Left lung (tissue), 10 donors: Measurements from ENCODE around the gene DEPDC5. TPM values are rescaled to one million over a fixed set of nuclear protein-coding genes. Genes with fewer than 3 reads are reported as not detected.

ENCODE experiments used
- ATAC-seq: fragments of 200-7000 bp; cut with Tn5 transposase; one replicate; pipeline ENCODE4 v1.9.1; 2020; ENCODE audit warnings: moderate library complexity
- DNase-seq, 4 donors: peaks; one replicate each; pipeline ENCODE4 v3.0.0-alpha.2; 2013 to 2020
- H3K27ac ChIP-seq, 2 donors: fragments of 200-600 bp; sonication (generic) in 1 of 2; one replicate each; pipeline versions ENCODE4 v1.5.0 to v1.8.0; 2020 to 2021
- H3K27me3 ChIP-seq, 2 donors: fragments of 200-600 bp; sonication (generic) in 1 of 2; one replicate each; pipeline versions ENCODE4 v1.5.0 to v1.8.0; 2020 to 2021
- H3K36me3 ChIP-seq, 2 donors: fragments of 200-600 bp; sonication (generic) in 1 of 2; one replicate each; pipeline versions ENCODE4 v1.5.0 to v1.8.0; 2020 to 2021
- H3K4me1 ChIP-seq, 2 donors: fragments of 200-600 bp; one replicate each; pipeline ENCODE4 v1.8.0; 2021
- H3K4me3 ChIP-seq, 2 donors: fragments of 200-600 bp; sonication (generic) in 1 of 2; one replicate each; pipeline versions ENCODE4 v1.5.0 to v1.8.0; 2020 to 2021; ENCODE audit warnings: mild to moderate bottlenecking in 1 of 2
- H3K9me3 ChIP-seq, 2 donors: fragments of 200-600 bp; sonication (generic) in 1 of 2; one replicate each; pipeline versions ENCODE4 v1.5.0 to v1.8.0; 2020 to 2021
- intact Hi-C, 2 donors: fragments of 100-400 bp; cut with DNase I; formaldehyde crosslinking; loops; one replicate each; pipeline versions ENCODE4 v1.11.2 to v1.14.2; 2022
- polyA plus RNA-seq, 6 donors: library from polyadenylated mRNA; unstranded; fragments of 120-200 nt; gene quantifications; one replicate each; pipeline ENCODE4 v1.2.1, GENCODE V29; 2013; ENCODE audit not compliant: insufficient read length in 6 of 6
- total RNA-seq, 2 donors: library from RNA; stranded (reverse); fragmentation: NEBNext Ultra II Directional; extraction: Animal tissue kit (Norgen Biotek cat#: 25700); gene quantifications; one replicate each; pipeline ENCODE4 v1.2.1, GENCODE V29; 2021
- TF ChIP-seq, protein P1 (sequence below), 2 donors: fragments of 200-600 bp; sonication (generic) in 1 of 2; IDR thresholded peaks; one replicate each; pipeline versions ENCODE4 v1.5.0 to v1.8.0; 2021; ENCODE audit warnings: antibody characterized with exemption in 2 of 2
- donor health status: DM: no; HTN: yes; CAD: no.
- donor health status: DM: no; HTN: no; CAD: no.

DEPDC5 gene
- total and polyA plus RNA-seq, 8 donors: 14.9 to 31.1 (median 18.0) TPM

DNA sequence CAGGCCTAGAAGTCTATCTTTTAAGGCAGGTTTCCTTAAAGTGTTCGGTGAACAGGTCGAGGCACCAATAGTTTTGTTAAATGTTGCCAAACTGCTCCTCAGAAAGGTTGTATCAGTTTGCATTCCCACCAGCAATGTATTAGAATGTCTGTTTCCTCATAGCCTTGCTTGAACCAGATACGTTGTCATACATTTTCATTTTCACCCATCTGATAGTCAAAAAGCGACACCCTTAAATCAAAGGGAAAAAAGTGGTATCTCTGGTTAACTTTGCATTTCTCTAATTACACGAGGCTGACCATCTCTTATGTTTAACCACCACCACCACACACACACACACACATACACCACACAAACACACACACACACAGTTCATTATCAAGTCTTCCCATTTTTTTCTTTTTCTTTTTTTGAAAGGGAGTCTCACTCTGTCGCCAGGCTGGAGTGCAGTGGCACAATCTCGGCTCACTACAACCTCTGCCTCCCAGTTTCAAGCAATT lies 20.2 kb upstream of the DEPDC5 start:
- no peak for ATAC-seq
- TF ChIP-seq, protein P1, sequence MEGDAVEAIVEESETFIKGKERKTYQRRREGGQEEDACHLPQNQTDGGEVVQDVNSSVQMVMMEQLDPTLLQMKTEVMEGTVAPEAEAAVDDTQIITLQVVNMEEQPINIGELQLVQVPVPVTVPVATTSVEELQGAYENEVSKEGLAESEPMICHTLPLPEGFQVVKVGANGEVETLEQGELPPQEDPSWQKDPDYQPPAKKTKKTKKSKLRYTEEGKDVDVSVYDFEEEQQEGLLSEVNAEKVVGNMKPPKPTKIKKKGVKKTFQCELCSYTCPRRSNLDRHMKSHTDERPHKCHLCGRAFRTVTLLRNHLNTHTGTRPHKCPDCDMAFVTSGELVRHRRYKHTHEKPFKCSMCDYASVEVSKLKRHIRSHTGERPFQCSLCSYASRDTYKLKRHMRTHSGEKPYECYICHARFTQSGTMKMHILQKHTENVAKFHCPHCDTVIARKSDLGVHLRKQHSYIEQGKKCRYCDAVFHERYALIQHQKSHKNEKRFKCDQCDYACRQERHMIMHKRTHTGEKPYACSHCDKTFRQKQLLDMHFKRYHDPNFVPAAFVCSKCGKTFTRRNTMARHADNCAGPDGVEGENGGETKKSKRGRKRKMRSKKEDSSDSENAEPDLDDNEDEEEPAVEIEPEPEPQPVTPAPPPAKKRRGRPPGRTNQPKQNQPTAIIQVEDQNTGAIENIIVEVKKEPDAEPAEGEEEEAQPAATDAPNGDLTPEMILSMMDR (IDR thresholded peaks at IDR 0.05): no peak

DNA sequence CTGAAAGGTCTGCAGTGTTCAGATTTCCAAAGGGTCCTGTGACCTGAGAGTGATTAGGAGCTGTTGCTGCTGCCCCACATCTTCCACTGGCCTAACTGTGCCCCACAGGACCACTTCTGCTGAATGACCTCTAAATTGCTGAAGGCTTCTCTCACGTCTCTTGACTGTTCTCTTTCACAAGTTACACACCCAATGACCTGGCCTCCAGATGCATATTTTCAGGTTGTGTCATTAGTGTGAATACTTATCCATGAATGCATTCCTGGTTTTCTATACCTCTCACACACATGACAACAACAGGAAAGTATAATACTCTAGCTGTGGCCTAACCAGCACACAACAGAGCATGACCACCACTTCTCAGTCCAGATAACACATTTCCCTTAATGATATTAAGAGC lies 19.3 kb upstream of the DEPDC5 start:
- TF ChIP-seq, protein P1 (IDR thresholded peaks at IDR 0.05): no peak

More for the DNA sequence above, 20.2 kb upstream of the DEPDC5 start:
- Histone ChIP-seq H3K4me1 (peaks cover 0 to 6% of the 10 kb centered on the region in 2 donors), H3K9me3 (no peaks in the 10 kb centered on the region), H3K36me3 (peaks cover 0 to 42% of the 10 kb centered on the region in 2 donors), H3K27ac (no peak overlapping the region), H3K4me3 (no peak overlapping the region), H3K27me3 (no peaks in the 10 kb centered on the region)
- DNase-seq: no peak
- intact Hi-C loops: no loop called here

DNA sequence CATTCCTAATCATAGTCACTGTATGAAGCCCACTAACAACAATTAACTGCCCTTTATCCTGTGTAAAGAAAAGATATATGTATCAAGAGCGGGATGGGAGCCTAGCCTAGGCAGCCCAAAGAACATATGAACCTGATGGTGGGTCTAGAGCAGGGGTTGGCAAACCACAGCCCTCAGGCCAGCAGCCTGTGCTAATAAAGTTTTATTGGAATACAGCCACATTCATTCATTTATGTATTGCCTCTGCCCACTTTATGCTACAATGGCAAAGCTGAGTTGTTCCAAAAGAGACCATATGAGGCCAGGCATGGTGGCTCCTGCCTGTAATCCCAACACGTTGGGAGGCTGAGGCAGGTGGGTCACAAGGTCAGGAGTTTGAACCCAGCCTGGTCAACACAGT lies 17.4 kb upstream of the DEPDC5 start:
- intact Hi-C loops: no loop called here
- DNase-seq: no peak
- no peak overlapping the region for H3K4me3 ChIP-seq

More for the DNA sequence above, 19.3 kb upstream of the DEPDC5 start:
- Histone ChIP-seq H3K4me3 (no peak overlapping the region), H3K27me3 (no peaks in the 10 kb centered on the region), H3K36me3 (peaks cover 0 to 45% of the 10 kb centered on the region in 2 donors), H3K9me3 (no peaks in the 10 kb centered on the region), H3K27ac (no peak overlapping the region), H3K4me1 (peaks cover 0 to 15% of the 10 kb centered on the region in 2 donors)
- no peak for DNase-seq
- intact Hi-C loops: no loop called here
- peak; percentile 61 for ATAC-seq

DNA sequence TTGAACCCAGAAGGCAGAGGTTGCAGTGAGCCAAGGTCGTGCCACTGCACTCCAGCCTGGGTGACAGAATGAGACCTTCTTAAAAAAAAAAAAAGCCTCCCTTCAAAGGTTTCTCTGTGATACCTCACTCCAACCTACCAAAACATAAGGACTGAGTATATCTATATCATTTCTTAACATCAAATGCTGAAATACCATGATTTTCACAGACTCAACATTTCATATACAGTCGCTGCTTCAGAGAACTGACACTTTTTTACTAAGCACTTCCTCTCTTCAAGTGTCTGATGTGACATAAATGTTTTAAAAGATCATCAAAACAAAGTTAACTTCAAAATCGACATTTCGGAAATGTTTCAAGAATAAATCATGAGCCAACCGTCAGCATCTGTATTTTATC lies 15.9 kb upstream of the DEPDC5 start:
- Histone ChIP-seq H3K9me3 (no peaks in the 10 kb centered on the region), H3K36me3 (peaks cover 0 to 45% of the 10 kb centered on the region in 2 donors), H3K27ac (no peak overlapping the region), H3K27me3 (no peaks in the 10 kb centered on the region), H3K4me1 (peaks cover 4 to 42% of the 10 kb centered on the region in 2 donors), H3K4me3 (no peak overlapping the region)
- DNase-seq (no peak), ATAC-seq (no peak)
- intact Hi-C loops: no loop called here
- TF ChIP-seq, protein P1 (IDR thresholded peaks at IDR 0.05): no peak

More for the DNA sequence above, 17.4 kb upstream of the DEPDC5 start:
- peaks cover 0 to 45% of the 10 kb centered on the region in 2 donors for H3K36me3 ChIP-seq
- H3K9me3 ChIP-seq: no peaks in the 10 kb centered on the region
- H3K4me1 ChIP-seq: peaks cover 4 to 28% of the 10 kb centered on the region in 2 donors
- H3K27ac ChIP-seq: no peak overlapping the region
- no peaks in the 10 kb centered on the region for H3K27me3 ChIP-seq
- no peak for ATAC-seq
- TF ChIP-seq, protein P1 (IDR thresholded peaks at IDR 0.05): no peak

DNA sequence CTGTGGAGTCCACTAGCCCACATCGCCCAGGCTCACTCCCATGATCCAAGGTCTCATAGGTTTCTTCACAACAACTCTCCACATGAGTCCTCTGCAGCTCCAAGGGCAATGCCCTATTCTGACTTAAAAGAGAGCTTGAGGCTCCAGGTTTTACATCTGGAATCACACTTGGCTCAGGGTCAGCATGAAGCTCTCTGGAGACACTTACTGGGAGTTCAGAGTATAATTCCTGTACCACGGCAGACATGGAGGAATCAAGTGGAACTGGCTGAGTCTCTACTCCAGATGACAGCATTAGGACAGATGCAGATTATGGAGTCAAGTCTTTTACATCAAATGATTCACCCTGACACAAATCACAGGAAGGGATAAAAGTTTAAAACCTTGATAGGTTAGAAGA lies 15.3 kb upstream of the DEPDC5 start:
- intact Hi-C loops: no loop called here
- Histone ChIP-seq H3K27ac (no peak overlapping the region), H3K9me3 (no peaks in the 10 kb centered on the region), H3K4me1 (peaks cover 4 to 42% of the 10 kb centered on the region in 2 donors), H3K4me3 (no peak overlapping the region), H3K36me3 (peaks cover 0 to 42% of the 10 kb centered on the region in 2 donors), H3K27me3 (no peaks in the 10 kb centered on the region)
- TF ChIP-seq, protein P1 (IDR thresholded peaks at IDR 0.05): no peak
- no peak for DNase-seq
- ATAC-seq: no peak
